K562 (cell line): Measurements from ENCODE around the gene RGS9.

Experiments used
- BRD9 ChIP-seq: fragments of 450-650 bp; IDR thresholded peaks from 2 replicates; pipeline ENCODE4 v1.6.1; 2018; ENCODE audit warnings: low read depth; ENCODE audit not compliant: partially characterized antibody
- CREB1 ChIP-seq, 2 experiments: sonication (generic) in 1 of 2; formaldehyde crosslinking in 1 of 2; IDR thresholded peaks; 2 replicates each; pipeline versions ENCODE4 v1.6.1 to v1.8.0; 2012 to 2022; ENCODE audit warnings: inconsistent platforms in 1 of 2, mild to moderate bottlenecking in 1 of 2, missing genetic modification reagents in 1 of 2, moderate library complexity in 1 of 2
- CTCF ChIP-seq, 3 experiments: IDR thresholded peaks in 2 of 3; conservative IDR thresholded peaks in 1 of 3; 2 replicates each; pipeline ENCODE4 v1.5.1; 2011 to 2012; ENCODE audit warnings: low read length in 3 of 3, mild to moderate bottlenecking in 3 of 3, control low read depth in 2 of 3, improper control_type of control experiment in 1 of 3, inconsistent platforms in 1 of 3, low read depth in 1 of 3, mixed read lengths in 1 of 3, moderate library complexity in 1 of 3; ENCODE audit not compliant: insufficient read depth in 2 of 3
- DNMT1 ChIP-seq: fragments of 450-650 bp; IDR thresholded peaks from 2 replicates; pipeline ENCODE4 v1.6.1; 2016; ENCODE audit warnings: antibody characterized with exemption, mild to moderate bottlenecking
- FOXM1 ChIP-seq, 2 experiments: fragments of 450-650 bp in 1 of 2; sonication (generic) in 1 of 2; formaldehyde crosslinking in 1 of 2; IDR thresholded peaks; 2 replicates each; pipeline versions ENCODE4 v1.6.1 to v1.9.0; 2017 to 2022; ENCODE audit warnings: low read depth in 2 of 2, mild to moderate bottlenecking in 2 of 2, missing genetic modification reagents in 1 of 2, moderate library complexity in 1 of 2
- NFRKB ChIP-seq: fragments of 450-650 bp; IDR thresholded peaks from 2 replicates; pipeline ENCODE4 v1.6.1; 2016; ENCODE audit warnings: low read depth
- TCF7L2 ChIP-seq: fragments of 150-350 bp; IDR thresholded peaks from 2 replicates; pipeline ENCODE4 v1.6.1; 2016; ENCODE audit warnings: low read depth, mild to moderate bottlenecking, low read length, moderate library complexity
- USF2 ChIP-seq: sonication (generic); formaldehyde crosslinking; IDR thresholded peaks from 2 replicates; pipeline ENCODE4 v1.5.0; 2020; ENCODE audit warnings: missing genetic modification reagents

GRCh38 chr17:65185062-65185461 is 47.9 kb downstream of the RGS9 start:
- no peak for TF ChIP-seq CTCF (IDR thresholded peaks at IDR 0.05 in 2 of 3, conservative IDR thresholded peaks at IDR 0.05 in 1 of 3; ENCODE audit: insufficient read depth in 2 of 3, low read depth in 1 of 3, low read length in 3 of 3)
- TF ChIP-seq TCF7L2, result no peak
- TF ChIP-seq NFRKB, result no peak
- no peak for TF ChIP-seq BRD9
- no peak for TF ChIP-seq FOXM1 (IDR thresholded peaks at IDR 0.05; ENCODE audit: low read depth)
- no peak for TF ChIP-seq FOXM1 (CRISPR knock-in tag; IDR thresholded peaks at IDR 0.05; ENCODE audit: low read depth)
- TF ChIP-seq DNMT1, result no peak
- TF ChIP-seq CREB1 (IDR thresholded peaks at IDR 0.05), result no peak
- TF ChIP-seq CREB1 (CRISPR knock-in tag; IDR thresholded peaks at IDR 0.05), result no peak
- no peak for TF ChIP-seq USF2
